GM19240 (cell line): ENCODE data around the gene PCBP4.
A peak's percentile ranks its signal among the peaks of the same experiment; 100 is the strongest.

Experiments
- DNase-seq: peaks from one replicate; pipeline ENCODE4 v3.0.0; 2011; ENCODE audit warnings: low spot score; ENCODE audit not compliant: insufficient read length

Gene PCBP4

GRCh38 chr3:51955893-51956770, 11.1 kb downstream of the PCBP4 start:
- DNase-seq, result no peak

- no peak for DNase-seq
Observed at GRCh38 chr3:51955175-51955892, 11.9 kb downstream of the PCBP4 start, which contains the start of gene GPR62. GPR62 (plus strand) TSS chr3:51955381; CDS start chr3:51955653, 272 bp downstream.

- DNase-seq, result no peak
Observed at GRCh38 chr3:51954713-51955112, 12.5 kb downstream of the PCBP4 start.

GRCh38 chr3:51954105-51954504, 13.1 kb downstream of the PCBP4 start:
- no peak for DNase-seq

- no peak for DNase-seq
Observed at GRCh38 chr3:51953445-51953844, 13.8 kb downstream of the PCBP4 start.

GRCh38 chr3:51950899-51951298, 16.4 kb downstream of the PCBP4 start:
- no peak for DNase-seq

GRCh38 chr3:51949121-51949520, 18.1 kb downstream of the PCBP4 start:
- DNase-seq, result no peak

GRCh38 chr3:51948016-51948580, 19.2 kb downstream of the PCBP4 start:
- no peak for DNase-seq

- DNase-seq, result no peak
Observed at GRCh38 chr3:51947215-51947900, 19.9 kb downstream of the PCBP4 start.

- DNase-seq, result no peak
Observed at GRCh38 chr3:51946796-51947195, 20.5 kb downstream of the PCBP4 start.

GRCh38 chr3:51945926-51946705, 21.1 kb downstream of the PCBP4 start:
- DNase-seq, result no peak

GRCh38 chr3:51945031-51945840, 22.0 kb downstream of the PCBP4 start:
- DNase-seq, result no peak

GRCh38 chr3:51944451-51945021, 22.7 kb downstream of the PCBP4 start:
- no peak for DNase-seq

- DNase-seq, result no peak
Observed at GRCh38 chr3:51943451-51944391, 23.5 kb downstream of the PCBP4 start.

- DNase-seq, result peak; percentile 79
Observed at GRCh38 chr3:51942603-51943450, 24.4 kb downstream of the PCBP4 start.

- DNase-seq, result peak; percentile 99
Observed at GRCh38 chr3:51941798-51942602, 25.3 kb downstream of the PCBP4 start, which contains the start of the genes PARP3 and RRP9. PARP3 (plus strand) TSS chr3:51942363; CDS start chr3:51943356, 993 bp downstream. RRP9 (minus strand) TSS chr3:51941904; CDS start chr3:51941867, 37 bp downstream.

- no peak for DNase-seq
Observed at GRCh38 chr3:51941463-51941797, 25.8 kb downstream of the PCBP4 start.
